ENCODE measurements around the gene PTN. TPM values are rescaled to one million over a fixed set of nuclear protein-coding genes. Genes with fewer than 3 reads are reported as not detected.
A peak's percentile ranks its signal among the peaks of the same experiment; 100 is the strongest.

PTN gene
- polyA plus RNA-seq, 1 experiment, result 33.5 TPM

GRCh38 chr7:137328373-137329120 lies 15.0 kb downstream of the PTN start:
- Histone ChIP-seq H3K36me3 (ENCODE audit: control insufficient read depth, insufficient read depth, low read length) (no peaks in the 10 kb centered on the region), H3K4me3 (ENCODE audit: low read depth, low read length) (no peak overlapping the region), H3K27me3 (ENCODE audit: control insufficient read depth, insufficient read depth, low read length) (no peaks in the 10 kb centered on the region; the same call in 1 of the 2 replicates)
- no peak for DNase-seq (ENCODE audit: low read depth)
- ChIA-PET CTCF (no interaction called here), POLR2A (no interaction called here)
- TF ChIP-seq, protein P1, sequence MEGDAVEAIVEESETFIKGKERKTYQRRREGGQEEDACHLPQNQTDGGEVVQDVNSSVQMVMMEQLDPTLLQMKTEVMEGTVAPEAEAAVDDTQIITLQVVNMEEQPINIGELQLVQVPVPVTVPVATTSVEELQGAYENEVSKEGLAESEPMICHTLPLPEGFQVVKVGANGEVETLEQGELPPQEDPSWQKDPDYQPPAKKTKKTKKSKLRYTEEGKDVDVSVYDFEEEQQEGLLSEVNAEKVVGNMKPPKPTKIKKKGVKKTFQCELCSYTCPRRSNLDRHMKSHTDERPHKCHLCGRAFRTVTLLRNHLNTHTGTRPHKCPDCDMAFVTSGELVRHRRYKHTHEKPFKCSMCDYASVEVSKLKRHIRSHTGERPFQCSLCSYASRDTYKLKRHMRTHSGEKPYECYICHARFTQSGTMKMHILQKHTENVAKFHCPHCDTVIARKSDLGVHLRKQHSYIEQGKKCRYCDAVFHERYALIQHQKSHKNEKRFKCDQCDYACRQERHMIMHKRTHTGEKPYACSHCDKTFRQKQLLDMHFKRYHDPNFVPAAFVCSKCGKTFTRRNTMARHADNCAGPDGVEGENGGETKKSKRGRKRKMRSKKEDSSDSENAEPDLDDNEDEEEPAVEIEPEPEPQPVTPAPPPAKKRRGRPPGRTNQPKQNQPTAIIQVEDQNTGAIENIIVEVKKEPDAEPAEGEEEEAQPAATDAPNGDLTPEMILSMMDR (IDR thresholded peaks at IDR 0.05; ENCODE audit: insufficient read depth, low read depth, low read length), result no peak

DNA sequence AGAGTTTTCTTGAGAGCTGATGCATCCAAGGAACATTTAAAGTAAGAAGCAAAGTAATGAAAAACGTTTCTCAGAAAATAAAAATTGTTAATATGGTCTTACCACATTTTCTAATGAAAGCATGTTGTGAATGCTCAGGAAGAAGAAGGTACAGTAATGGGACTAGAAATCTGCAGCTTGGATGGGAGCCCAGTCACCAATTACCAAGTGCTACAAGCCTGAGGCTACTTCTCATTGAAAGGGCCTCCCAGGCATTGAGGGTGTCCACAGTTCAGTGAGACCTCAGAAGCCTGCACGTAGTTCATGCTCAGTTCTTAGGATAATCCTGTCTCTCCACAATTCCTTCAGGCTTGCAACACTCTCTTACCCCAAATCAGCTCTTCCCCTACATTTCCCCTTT lies 17.6 kb downstream of the PTN start:
- Histone ChIP-seq H3K27me3 (ENCODE audit: control insufficient read depth, insufficient read depth, low read length) (no peaks in the 10 kb centered on the region; the same call in 1 of the 2 replicates), H3K36me3 (ENCODE audit: control insufficient read depth, insufficient read depth, low read length) (no peaks in the 10 kb centered on the region), H3K4me3 (ENCODE audit: low read depth, low read length) (no peak overlapping the region)
- ChIA-PET POLR2A (no interaction called here), CTCF (interaction anchor here (0.6 to 0.7 kb wide), 2 partner anchors 37 to 331 kb away, joined by 3 read pairs; no protein-coding TSS in a partner anchor)
- peak; percentile 64 for DNase-seq (ENCODE audit: low read depth)
- TF ChIP-seq, protein P1 (IDR thresholded peaks at IDR 0.05; ENCODE audit: insufficient read depth, low read depth, low read length), result no peak

- no peak for DNase-seq (ENCODE audit: low read depth)
- no peak overlapping the region for H3K4me3 ChIP-seq (ENCODE audit: low read depth, low read length)
- no peaks in the 10 kb centered on the region for H3K36me3 ChIP-seq (ENCODE audit: control insufficient read depth, insufficient read depth, low read length)
- H3K27me3 ChIP-seq (ENCODE audit: control insufficient read depth, insufficient read depth, low read length), result no peaks in the 10 kb centered on the region
- CTCF ChIA-PET, result interaction anchor here (0.7 kb wide), 1 partner anchor 36 kb away, joined by 3 read pairs; no protein-coding TSS in a partner anchor
- TF ChIP-seq, protein P1 (IDR thresholded peaks at IDR 0.05; ENCODE audit: insufficient read depth, low read depth, low read length), result no peak
- POLR2A ChIA-PET, result no interaction called here
Measured at GRCh38 chr7:137324796-137325696, 18.5 kb downstream of the PTN start.

GRCh38 chr7:137316648-137317353 lies 26.7 kb downstream of the PTN start:
- Histone ChIP-seq H3K27me3 (ENCODE audit: control insufficient read depth, insufficient read depth, low read length) (no peaks in the 10 kb centered on the region), H3K36me3 (ENCODE audit: control insufficient read depth, insufficient read depth, low read length) (no peaks in the 10 kb centered on the region), H3K4me3 (ENCODE audit: low read depth, low read length) (no peak overlapping the region)
- TF ChIP-seq, protein P1 (IDR thresholded peaks at IDR 0.05; ENCODE audit: insufficient read depth, low read depth, low read length), result no peak
- no peak for DNase-seq (ENCODE audit: low read depth)
- ChIA-PET CTCF (no interaction called here), POLR2A (no interaction called here)
